PC-3 (cell line): Measurements from ENCODE around the gene PTGIS.

Experiments used
- CTCF ChIP-seq: fragments of 300-600 bp; sonication (generic); conservative IDR thresholded peaks from 2 replicates; pipeline ENCODE4 v1.5.1; 2017; ENCODE audit warnings: antibody characterized with exemption, low read depth, mild to moderate bottlenecking, low read length
- EZH2 ChIP-seq: fragments of 300-600 bp; sonication (generic); IDR thresholded peaks from one replicate; pipeline ENCODE4 v1.6.1; 2017; ENCODE audit warnings: antibody characterized with exemption, mild to moderate bottlenecking, low read length; ENCODE audit not compliant: unreplicated experiment

- TF ChIP-seq CTCF: no peak
- TF ChIP-seq EZH2: no peak
Observed at GRCh38 chr20:49568278-49569151, 578 bp upstream of the PTGIS start.
